KG1 (cell line): ENCODE data around the gene TMEM120B.

Experiments used
- DNase-seq: peaks from one replicate; lab custom pipeline; 2025; lab: John Stamatoyannopoulos, UW

The TMEM120B gene

GRCh38 chr12:121819212-121819949, 106.8 kb downstream of the TMEM120B start:
- no peak for DNase-seq

DNA sequence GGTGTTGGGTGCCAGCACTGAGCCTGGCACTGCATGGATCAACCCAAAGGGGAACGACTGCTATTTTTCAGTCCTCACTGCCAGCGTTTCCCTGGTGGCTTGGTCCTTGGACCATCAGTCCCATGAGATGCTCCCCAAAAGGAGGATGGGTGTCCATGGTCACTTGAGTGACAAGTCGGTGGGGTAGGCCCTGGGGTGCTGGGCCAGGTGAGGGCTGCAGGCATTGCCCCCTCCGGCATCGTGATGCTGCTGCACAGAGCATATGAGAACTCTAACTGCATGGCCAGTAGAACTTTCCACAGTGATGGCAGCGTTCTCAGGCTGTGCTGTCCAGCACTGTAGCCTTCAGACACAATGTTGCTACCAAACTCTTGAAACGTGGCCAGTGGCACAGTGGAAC, 107.5 kb downstream of the TMEM120B start:
- DNase-seq: no peak

DNA sequence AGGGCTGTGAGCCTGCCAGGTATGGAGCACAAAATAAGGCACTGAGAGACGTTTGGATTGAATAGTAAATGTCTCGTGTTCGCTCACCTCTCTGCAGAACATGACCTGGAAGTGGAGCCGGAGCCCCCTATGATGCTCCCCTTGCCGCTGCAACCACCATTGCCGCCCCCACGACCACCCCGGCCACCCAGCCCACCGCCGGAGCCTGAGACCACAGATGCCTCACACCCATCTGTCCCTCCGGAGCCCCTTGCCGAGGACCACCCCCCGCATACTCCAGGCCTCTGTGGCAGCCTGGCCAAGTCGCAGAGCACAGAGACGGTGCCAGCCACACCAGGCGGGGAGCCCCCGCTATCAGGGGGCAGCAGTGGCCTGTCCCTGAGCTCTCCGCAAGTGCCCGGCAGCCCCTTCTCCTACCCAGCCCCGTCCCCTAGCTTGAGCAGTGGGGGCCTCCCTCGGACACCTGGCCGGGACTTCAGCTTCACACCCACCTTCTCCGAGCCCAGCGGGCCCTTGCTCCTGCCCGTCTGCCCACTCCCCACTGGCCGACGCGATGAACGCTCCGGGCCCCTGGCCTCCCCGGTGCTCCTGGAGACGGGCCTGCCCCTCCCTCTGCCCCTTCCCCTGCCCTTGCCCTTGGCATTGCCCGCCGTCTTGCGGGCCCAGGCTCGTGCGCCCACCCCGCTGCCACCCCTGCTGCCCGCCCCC, 110.0 kb downstream of the TMEM120B start:
- no peak for DNase-seq

DNA sequence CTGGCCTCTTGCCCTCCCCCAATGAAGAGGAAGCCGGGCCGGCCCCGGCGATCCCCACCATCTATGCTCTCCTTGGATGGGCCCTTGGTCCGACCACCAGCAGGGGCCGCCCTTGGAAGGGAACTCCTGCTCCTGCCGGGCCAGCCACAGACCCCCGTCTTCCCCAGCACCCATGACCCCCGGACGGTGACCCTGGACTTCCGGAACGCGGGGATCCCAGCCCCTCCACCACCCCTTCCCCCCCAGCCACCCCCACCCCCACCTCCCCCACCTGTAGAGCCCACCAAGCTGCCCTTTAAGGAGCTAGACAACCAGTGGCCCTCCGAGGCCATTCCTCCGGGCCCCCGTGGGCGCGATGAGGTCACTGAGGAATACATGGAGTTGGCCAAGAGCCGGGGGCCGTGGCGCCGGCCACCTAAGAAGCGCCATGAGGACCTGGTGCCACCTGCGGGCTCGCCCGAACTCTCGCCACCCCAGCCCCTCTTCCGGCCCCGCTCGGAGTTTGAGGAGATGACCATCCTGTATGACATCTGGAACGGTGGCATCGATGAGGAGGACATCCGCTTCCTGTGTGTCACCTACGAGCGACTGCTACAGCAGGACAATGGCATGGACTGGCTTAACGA, 110.7 kb downstream of the TMEM120B start:
- DNase-seq: no peak

DNA sequence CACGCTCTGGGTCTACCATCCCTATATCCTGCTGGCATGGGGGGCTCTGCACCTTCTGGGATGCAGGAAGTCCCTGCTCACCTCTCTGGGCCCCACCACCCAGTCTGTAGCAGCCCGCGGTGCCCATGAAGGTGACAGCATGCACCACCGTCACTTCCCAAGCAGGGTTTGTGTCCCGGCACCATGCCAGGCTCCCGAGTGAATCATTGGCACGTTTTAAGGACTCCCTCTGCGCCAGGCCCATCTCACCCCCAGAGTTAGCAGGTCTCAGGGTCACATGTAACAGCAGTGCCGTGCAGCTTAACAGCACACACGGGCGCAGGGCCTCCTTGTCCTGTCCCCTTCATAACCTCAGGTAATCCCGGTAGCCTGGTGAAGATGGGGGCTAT, 111.2 kb downstream of the TMEM120B start:
- DNase-seq: no peak

DNA sequence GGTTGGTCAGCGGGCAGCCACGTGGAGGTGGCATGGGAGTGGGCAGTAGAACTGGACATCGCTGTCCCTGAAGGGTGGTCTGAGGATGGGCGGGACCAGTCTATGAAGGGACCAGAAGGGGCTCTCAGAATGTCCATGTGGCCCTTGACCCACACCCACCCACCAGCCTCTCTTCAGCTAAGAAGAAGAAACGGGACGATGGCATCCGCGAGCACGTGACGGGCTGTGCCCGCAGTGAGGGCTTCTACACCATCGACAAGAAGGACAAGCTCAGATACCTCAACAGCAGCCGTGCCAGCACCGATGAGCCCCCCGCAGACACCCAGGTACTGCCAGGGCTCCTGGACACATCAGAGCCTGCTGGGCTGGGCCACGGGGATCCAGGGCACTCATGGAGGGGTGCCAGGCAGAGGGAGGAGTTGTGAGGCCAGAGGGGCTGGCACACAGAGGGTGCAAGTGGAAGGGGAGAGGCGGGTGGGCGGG, 112.5 kb downstream of the TMEM120B start:
- DNase-seq: no peak

GRCh38 chr12:121826318-121827150, 114.0 kb downstream of the TMEM120B start:
- no peak for DNase-seq

- no peak for DNase-seq
Observed at GRCh38 chr12:121827351-121828099, 115.0 kb downstream of the TMEM120B start.

DNA sequence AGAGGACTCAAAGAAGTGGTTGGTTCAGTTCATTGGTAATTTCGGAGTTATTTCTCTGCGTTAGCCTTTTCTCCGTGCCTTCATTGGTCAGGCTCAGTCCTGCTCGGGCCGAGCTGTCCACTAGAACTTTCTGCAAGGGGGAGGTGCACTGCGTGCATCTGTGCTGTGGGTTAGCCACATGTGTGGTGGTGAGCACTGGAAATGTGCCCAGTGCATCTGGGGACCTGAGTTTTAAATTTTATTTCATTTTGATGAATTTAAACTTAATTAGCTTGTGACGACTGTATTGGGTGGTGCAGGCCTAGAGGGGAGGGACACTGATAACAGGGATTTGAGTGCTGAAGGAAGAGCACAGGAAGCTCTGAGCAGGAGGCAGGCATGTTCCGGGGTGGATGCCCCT, 115.8 kb downstream of the TMEM120B start:
- no peak for DNase-seq

- no peak for DNase-seq
Observed at GRCh38 chr12:121828826-121829225, 116.3 kb downstream of the TMEM120B start.

GRCh38 chr12:121829250-121829918, 116.8 kb downstream of the TMEM120B start:
- DNase-seq: no peak

DNA sequence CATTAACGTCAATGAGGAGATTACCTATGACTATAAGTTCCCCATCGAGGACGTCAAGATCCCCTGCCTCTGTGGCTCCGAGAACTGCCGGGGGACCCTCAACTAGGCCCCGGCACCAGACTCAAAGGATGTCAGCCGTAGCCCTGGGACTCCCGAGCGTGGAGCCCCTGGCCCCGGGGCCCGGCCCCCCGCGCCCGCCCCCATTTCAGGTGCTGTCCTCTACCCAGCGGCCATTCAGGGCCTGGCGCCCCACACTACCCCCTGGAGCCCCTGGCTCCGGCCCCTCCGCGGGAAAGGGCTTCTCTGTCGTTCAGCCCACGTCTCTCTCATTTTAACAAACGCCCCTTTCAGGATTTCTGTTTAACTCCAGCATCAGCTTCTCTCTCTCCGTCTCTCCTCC, 117.6 kb downstream of the TMEM120B start:
- no peak for DNase-seq

- DNase-seq: no peak
Observed at GRCh38 chr12:121830588-121831265, 118.2 kb downstream of the TMEM120B start.
